Glomerular visceral epithelial cell (primary cell): ENCODE results near the gene SRPK2.
"Not testable (repeated sequence)": the region's sequence is repeated elsewhere in the genome, so short reads cannot be mapped to it uniquely, and the experiment has no call there.

Experiments used
- DNase-seq: peaks from one replicate; pipeline ENCODE4 v3.0.0-alpha.2; 2016; ENCODE audit errors: extremely low spot score

The SRPK2 gene

GRCh38 chr7:105194959-105195358 is 193.8 kb downstream of the SRPK2 start:
- not testable (repeated sequence) for DNase-seq

- no peak for DNase-seq
Observed at GRCh38 chr7:105191331-105191730, 197.4 kb downstream of the SRPK2 start.

- no peak for DNase-seq
Observed at GRCh38 chr7:105189859-105190492, 198.7 kb downstream of the SRPK2 start.

- DNase-seq = no peak
Observed at GRCh38 chr7:105188201-105188600, 200.5 kb downstream of the SRPK2 start.

GRCh38 chr7:105187302-105188169 is 201.2 kb downstream of the SRPK2 start:
- DNase-seq = no peak

GRCh38 chr7:105185290-105186010 is 203.3 kb downstream of the SRPK2 start:
- DNase-seq = no peak

GRCh38 chr7:105180002-105180401 is 208.7 kb downstream of the SRPK2 start:
- DNase-seq = no peak

GRCh38 chr7:105178928-105179541 is 209.7 kb downstream of the SRPK2 start:
- DNase-seq = no peak

GRCh38 chr7:105178177-105178576 is 210.5 kb downstream of the SRPK2 start:
- no peak for DNase-seq

GRCh38 chr7:105177026-105177425 is 211.7 kb downstream of the SRPK2 start:
- DNase-seq = no peak

GRCh38 chr7:105173586-105173985 is 215.1 kb downstream of the SRPK2 start:
- DNase-seq = no peak

- DNase-seq = no peak
Observed at GRCh38 chr7:105164751-105165150, 224.0 kb downstream of the SRPK2 start.

GRCh38 chr7:105163718-105164117 is 225.0 kb downstream of the SRPK2 start:
- no peak for DNase-seq

GRCh38 chr7:105161366-105161765 is 227.4 kb downstream of the SRPK2 start:
- DNase-seq = no peak

- peak; percentile 19 for DNase-seq
Observed at GRCh38 chr7:105157278-105157677, 231.4 kb downstream of the SRPK2 start.

GRCh38 chr7:105156731-105157130 is 232.0 kb downstream of the SRPK2 start:
- peak; percentile 13 for DNase-seq

- no peak for DNase-seq
Observed at GRCh38 chr7:105154084-105154483, 234.6 kb downstream of the SRPK2 start.

GRCh38 chr7:105153531-105153930 is 235.2 kb downstream of the SRPK2 start:
- DNase-seq = no peak

GRCh38 chr7:105151152-105151551 is 237.6 kb downstream of the SRPK2 start:
- no peak for DNase-seq

- DNase-seq = peak; percentile 25
Observed at GRCh38 chr7:105149827-105150226, 238.9 kb downstream of the SRPK2 start.

- DNase-seq = peak; percentile 36
Observed at GRCh38 chr7:105141068-105141467, 247.7 kb downstream of the SRPK2 start.

GRCh38 chr7:105139381-105139780 is 249.3 kb downstream of the SRPK2 start:
- no peak for DNase-seq
